Breast epithelium (tissue), 3 donors: ENCODE data around the gene RGL1.

Experiments used
- POLR2AphosphoS5 ChIP-seq, 3 donors: sonication (generic); formaldehyde crosslinking; IDR thresholded peaks; one replicate each; pipeline ENCODE4 v1.6.1; 2017; ENCODE audit warnings: antibody characterized with exemption in 3 of 3
- TF ChIP-seq, protein P1 (sequence below), 3 donors: fragments of 450-650 bp; IDR thresholded peaks; one replicate each; pipeline ENCODE4 v1.5.1; 2016 to 2017; ENCODE audit warnings: antibody characterized with exemption in 3 of 3, mild to moderate bottlenecking in 3 of 3, moderate library complexity in 3 of 3

DNA sequence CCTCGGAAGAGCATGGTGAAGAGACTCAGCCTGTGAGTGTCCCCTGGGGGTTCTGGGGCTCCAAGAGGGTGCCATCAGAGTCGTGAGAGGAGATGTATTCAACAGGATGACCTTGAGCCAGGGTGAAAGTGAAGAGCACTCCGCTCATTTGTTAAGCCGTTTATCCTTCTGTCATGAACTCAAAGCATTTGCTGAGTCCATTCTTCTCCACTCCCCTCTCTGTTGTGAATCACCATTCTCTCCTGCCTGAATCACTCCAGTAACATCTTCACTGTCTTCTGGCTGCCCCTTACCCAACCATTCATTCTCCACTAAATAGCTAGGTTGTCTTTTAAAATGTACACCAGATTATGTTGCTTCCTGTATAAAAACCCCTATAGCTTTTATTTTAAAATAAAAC, 102.2 kb downstream of the RGL1 start:
- TF ChIP-seq, protein P1, sequence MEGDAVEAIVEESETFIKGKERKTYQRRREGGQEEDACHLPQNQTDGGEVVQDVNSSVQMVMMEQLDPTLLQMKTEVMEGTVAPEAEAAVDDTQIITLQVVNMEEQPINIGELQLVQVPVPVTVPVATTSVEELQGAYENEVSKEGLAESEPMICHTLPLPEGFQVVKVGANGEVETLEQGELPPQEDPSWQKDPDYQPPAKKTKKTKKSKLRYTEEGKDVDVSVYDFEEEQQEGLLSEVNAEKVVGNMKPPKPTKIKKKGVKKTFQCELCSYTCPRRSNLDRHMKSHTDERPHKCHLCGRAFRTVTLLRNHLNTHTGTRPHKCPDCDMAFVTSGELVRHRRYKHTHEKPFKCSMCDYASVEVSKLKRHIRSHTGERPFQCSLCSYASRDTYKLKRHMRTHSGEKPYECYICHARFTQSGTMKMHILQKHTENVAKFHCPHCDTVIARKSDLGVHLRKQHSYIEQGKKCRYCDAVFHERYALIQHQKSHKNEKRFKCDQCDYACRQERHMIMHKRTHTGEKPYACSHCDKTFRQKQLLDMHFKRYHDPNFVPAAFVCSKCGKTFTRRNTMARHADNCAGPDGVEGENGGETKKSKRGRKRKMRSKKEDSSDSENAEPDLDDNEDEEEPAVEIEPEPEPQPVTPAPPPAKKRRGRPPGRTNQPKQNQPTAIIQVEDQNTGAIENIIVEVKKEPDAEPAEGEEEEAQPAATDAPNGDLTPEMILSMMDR (IDR thresholded peaks at IDR 0.05): no peak
- no peak for TF ChIP-seq POLR2AphosphoS5 (IDR thresholded peaks at IDR 0.05)
